Activated T-cell treated with anti-CD3 and anti-CD28 coated beads for 1 hour (primary cell): ENCODE measurements around the gene C1QTNF2.

Experiments
- DNase-seq: peaks from one replicate; pipeline ENCODE4 v3.0.0-alpha.2; 2020; ENCODE audit warnings: low read depth

Gene C1QTNF2

GRCh38 chr5:160369990-160370712 lies at the start of gene C1QTNF2:
Gene C1QTNF2 (minus strand): TSS chr5:160370626. CDS start chr5:160355011, 15,615 bp downstream.
- DNase-seq: no peak

GRCh38 chr5:160420331-160420610 lies 49.8 kb upstream of the C1QTNF2 start:
- DNase-seq: no peak

- DNase-seq: no peak
Observed at GRCh38 chr5:160419458-160420330, 49.3 kb upstream of the C1QTNF2 start.

GRCh38 chr5:160418561-160419457 lies 48.4 kb upstream of the C1QTNF2 start, which contains the start of gene SLU7:
Gene SLU7 (minus strand): TSS chr5:160419081. CDS start chr5:160415294, 3,787 bp downstream.
- peak; percentile 88 for DNase-seq

GRCh38 chr5:160399402-160400353 lies 29.3 kb upstream of the C1QTNF2 start, which contains the start of gene FAM200C:
Gene FAM200C (minus strand): TSS chr5:160400054. CDS start chr5:160395490, 4,564 bp downstream.
- DNase-seq: peak; percentile 37

- DNase-seq: no peak
Observed at GRCh38 chr5:160398806-160399205, 28.4 kb upstream of the C1QTNF2 start.

- DNase-seq: no peak
Observed at GRCh38 chr5:160397492-160397891, 27.1 kb upstream of the C1QTNF2 start.

GRCh38 chr5:160395111-160395510 lies 24.7 kb upstream of the C1QTNF2 start:
- DNase-seq: no peak

- DNase-seq: no peak
Observed at GRCh38 chr5:160390787-160391696, 20.6 kb upstream of the C1QTNF2 start.

GRCh38 chr5:160387445-160387844 lies 17.0 kb upstream of the C1QTNF2 start:
- DNase-seq: no peak

- DNase-seq: no peak
Observed at GRCh38 chr5:160385496-160385895, 15.1 kb upstream of the C1QTNF2 start.

- no peak for DNase-seq
Observed at GRCh38 chr5:160384681-160385080, 14.3 kb upstream of the C1QTNF2 start.

- DNase-seq: no peak
Observed at GRCh38 chr5:160382346-160382745, 11.9 kb upstream of the C1QTNF2 start.

- no peak for DNase-seq
Observed at GRCh38 chr5:160380041-160380440, 9.6 kb upstream of the C1QTNF2 start.

GRCh38 chr5:160379511-160379910 lies 9.1 kb upstream of the C1QTNF2 start:
- no peak for DNase-seq

- DNase-seq: no peak
Observed at GRCh38 chr5:160378330-160378729, 7.9 kb upstream of the C1QTNF2 start.

- no peak for DNase-seq
Observed at GRCh38 chr5:160377651-160378050, 7.2 kb upstream of the C1QTNF2 start.

GRCh38 chr5:160376416-160376815 lies 6.0 kb upstream of the C1QTNF2 start:
- DNase-seq: no peak

GRCh38 chr5:160375701-160376100 lies 5.3 kb upstream of the C1QTNF2 start:
- DNase-seq: no peak

GRCh38 chr5:160375166-160375565 lies 4.7 kb upstream of the C1QTNF2 start:
- no peak for DNase-seq
